Smooth muscle cell of the coronary artery (primary cell): ENCODE measurements around the gene ASB15. TPM values are rescaled to one million over a fixed set of nuclear protein-coding genes. Genes with fewer than 3 reads are reported as not detected.

Experiments used
- total RNA-seq: library from RNA; depleted of rRNA; stranded (reverse); fragments of >200 nt; gene quantifications from 2 replicates; pipeline ENCODE4 v1.2.3, GENCODE V29; 2014; ENCODE audit warnings: low replicate concordance

Gene ASB15
- total RNA-seq: not detected in 2 replicates

DNA sequence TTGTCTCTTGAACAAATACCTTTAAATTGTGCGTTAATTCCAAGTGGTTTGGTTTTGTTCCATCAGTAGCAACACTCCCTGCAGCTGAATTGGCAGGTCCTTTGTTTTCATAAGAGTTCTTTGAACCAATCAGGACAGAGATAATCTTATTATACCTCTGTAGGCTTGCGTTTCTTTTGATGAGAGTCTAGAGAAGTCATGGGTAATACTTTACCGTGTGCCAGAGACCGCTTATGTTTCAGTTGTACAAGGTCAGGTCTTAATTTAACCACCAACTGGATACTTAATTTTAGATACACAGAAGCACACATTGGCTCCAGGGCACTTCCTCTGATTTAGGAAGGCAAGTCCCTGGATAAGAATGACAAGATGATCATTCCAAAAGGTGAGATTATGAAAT, at the start of gene ASB15:
TSS of gene ASB15 (plus strand) at position 292 of the 400 bp plus-strand sequence. CDS start 12,682 bp downstream, outside the sequence.

DNA sequence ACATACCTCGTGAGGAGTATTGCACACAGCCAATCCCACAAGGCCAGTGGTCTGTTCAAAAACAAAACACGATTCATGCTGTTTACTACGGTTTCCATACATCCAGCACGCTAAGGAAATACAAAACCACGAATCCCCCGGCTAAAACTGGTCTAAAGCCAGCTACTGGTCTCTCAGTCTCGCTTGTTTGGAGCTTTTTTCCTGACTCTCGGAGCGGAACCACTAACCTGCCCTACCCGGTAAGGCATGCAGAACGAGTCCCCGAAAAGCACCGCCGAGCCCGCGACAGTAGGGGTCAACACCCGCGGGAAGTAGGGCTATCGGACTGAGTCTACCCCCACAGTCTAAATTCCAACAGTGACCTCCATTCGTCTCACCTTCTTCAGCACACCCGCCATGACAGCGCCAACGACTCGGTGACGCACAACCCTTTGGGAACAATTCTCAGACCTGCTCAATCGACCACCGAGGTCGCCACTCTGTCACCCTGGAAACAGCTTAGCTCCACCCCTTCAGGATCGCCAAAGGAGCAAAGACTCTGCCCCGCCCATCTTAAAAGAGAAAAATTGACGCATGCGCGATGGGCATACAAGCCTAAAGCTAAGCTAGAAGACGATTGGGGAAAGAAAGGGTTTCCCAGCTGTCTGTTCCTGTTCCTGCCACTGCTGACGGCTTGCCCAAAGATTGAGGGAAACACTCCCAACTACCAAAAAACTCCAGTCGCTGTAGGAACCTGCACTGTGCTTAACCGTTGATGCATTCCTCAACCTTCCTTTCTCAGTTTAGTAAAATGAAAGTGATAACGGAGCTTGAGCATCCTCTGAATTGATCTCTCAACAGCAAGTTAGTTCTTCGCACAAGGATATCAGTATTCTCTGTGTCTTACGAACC, 44.0 kb upstream of the ASB15 start, which contains the start of gene NDUFA5:
TSS of gene NDUFA5 (minus strand) at position 421 of the 891 bp plus-strand sequence. CDS start at position 398, 23 bp downstream.

GRCh38 chr7:123655614-123656013, 54.0 kb downstream of the ASB15 start, which contains the start of gene LMOD2:
LMOD2 (plus strand) TSS chr7:123655866; CDS start chr7:123655964, 98 bp downstream.

Other genes with a start within 250 kb of the ASB15 start
- gene IQUB, start 67.2 kb upstream of the ASB15 start, total RNA-seq: 0.30 and 0.35 TPM in 2 replicates
- gene NDUFA5, start 44.0 kb upstream of the ASB15 start, total RNA-seq: 29.3 and 41.0 TPM in 2 replicates
- not detected in 2 replicates for gene LMOD2, start 54.0 kb downstream of the ASB15 start, total RNA-seq
- 4.1 and 6.5 TPM in 2 replicates for gene WASL, start 147.2 kb downstream of the ASB15 start, total RNA-seq
- not detected in 2 replicates for gene HYAL4, start 243.3 kb downstream of the ASB15 start, total RNA-seq